ENCODE results near the gene PEX3.

Gene PEX3

GRCh38 chr6:143505111-143505510 lies 54.5 kb downstream of the PEX3 start:
- Histone ChIP-seq H3K4me2 (ENCODE audit: insufficient read depth, low read length, poor library complexity, severe bottlenecking) (no peak overlapping the region), H3K18ac (ENCODE audit: low read length) (no peak overlapping the region), H4K91ac (ENCODE audit: low read depth, low read length, poor library complexity) (no peak overlapping the region), H4K8ac (ENCODE audit: low read depth, low read length) (no peak overlapping the region), H3K23ac (ENCODE audit: low read depth, low read length, poor library complexity) (no peak overlapping the region), H2AK5ac (ENCODE audit: low read depth, low read length) (no peak overlapping the region), H2BK120ac (ENCODE audit: low read depth, low read length) (no peak overlapping the region), H3K79me1 (ENCODE audit: low read depth, low read length) (no peaks in the 10 kb centered on the region), H2AFZ (ENCODE audit: low read length) (no peak overlapping the region), H3K9me3 (replicated peaks in 1 of 2; ENCODE audit: control insufficient read depth in 2 of 2, insufficient read depth in 1 of 2, low read depth in 1 of 2, low read length in 2 of 2) (no peaks in the 10 kb centered on the region), H2BK15ac (ENCODE audit: low read length) (no peak overlapping the region), H3K27me3 (ENCODE audit: control insufficient read depth in 3 of 3, insufficient read depth in 3 of 3, low read depth in 1 of 3, low read length in 3 of 3) (no peaks in the 10 kb centered on the region), H3K36me3 (replicated peaks in 1 of 2; ENCODE audit: control insufficient read depth in 2 of 2, insufficient read depth in 2 of 2, low read length in 2 of 2) (peaks cover 5 to 98% of the 10 kb centered on the region in 2 donors), H3K4me1 (ENCODE audit: control insufficient read depth in 2 of 2, insufficient read depth in 1 of 2, low read depth in 1 of 2, low read length in 2 of 2) (no peaks in the 10 kb centered on the region), H2BK12ac (ENCODE audit: low read length) (no peak overlapping the region), H2BK5ac (ENCODE audit: low read length) (no peak overlapping the region), H3K4me3 (ENCODE audit: low read length in 2 of 2) (no peak overlapping the region), H3K27ac (replicated peaks; ENCODE audit: low read length) (no peak overlapping the region), H3K4ac (ENCODE audit: low read length) (no peak overlapping the region), H3K9ac (ENCODE audit: low read depth, low read length, poor library complexity) (no peak overlapping the region), H3K14ac (ENCODE audit: low read length) (no peak overlapping the region)
- DNase-seq (ENCODE audit: low spot score) = no peak
- WGBS, 2 donors (ENCODE audit: extremely low coverage in 2 of 2, insufficient read length in 2 of 2, insufficient replicate concordance in 1 of 2) = no CpG with 5 or more reads among the region's 5 CpGs

DNA sequence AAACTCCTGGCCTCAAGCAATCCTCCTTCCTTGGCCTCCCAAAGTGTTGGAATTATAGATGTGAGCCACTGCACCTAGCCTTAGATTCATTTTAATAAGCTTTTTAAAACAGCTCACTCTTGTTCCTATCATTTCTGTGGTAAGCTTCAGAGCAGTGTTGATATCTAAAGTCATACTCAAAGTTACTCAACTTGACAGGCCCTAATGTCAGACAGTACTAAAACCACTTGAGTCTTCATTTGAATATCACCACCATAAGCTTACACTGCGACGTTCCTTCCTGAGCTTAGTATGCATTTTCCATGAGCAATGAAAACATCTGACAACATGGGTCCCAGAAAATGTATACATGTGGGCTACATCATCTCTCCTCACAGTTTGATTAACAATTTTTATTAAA lies 54.9 kb downstream of the PEX3 start:
- H2BK12ac ChIP-seq (ENCODE audit: low read length) = no peak overlapping the region
- peaks cover 3 to 94% of the 10 kb centered on the region in 2 donors for H3K36me3 ChIP-seq (replicated peaks in 1 of 2; ENCODE audit: control insufficient read depth in 2 of 2, insufficient read depth in 2 of 2, low read length in 2 of 2)
- H3K4me2 ChIP-seq (ENCODE audit: insufficient read depth, low read length, poor library complexity, severe bottlenecking) = no peak overlapping the region
- no peak overlapping the region for H3K4ac ChIP-seq (ENCODE audit: low read length)
- H2BK5ac ChIP-seq (ENCODE audit: low read length) = no peak overlapping the region
- no peak overlapping the region for H4K91ac ChIP-seq (ENCODE audit: low read depth, low read length, poor library complexity)
- no peaks in the 10 kb centered on the region for H3K79me1 ChIP-seq (ENCODE audit: low read depth, low read length)
- no peak overlapping the region for H2AK5ac ChIP-seq (ENCODE audit: low read depth, low read length)
- H3K27ac ChIP-seq (replicated peaks; ENCODE audit: low read length) = no peak overlapping the region
- no peak overlapping the region for H2BK120ac ChIP-seq (ENCODE audit: low read depth, low read length)
- H3K4me3 ChIP-seq (ENCODE audit: low read length in 2 of 2) = no peak overlapping the region
- WGBS, 2 donors (ENCODE audit: extremely low coverage in 2 of 2, insufficient read length in 2 of 2, insufficient replicate concordance in 1 of 2) = no CpG with 5 or more reads among the region's 2 CpGs
- H3K14ac ChIP-seq (ENCODE audit: low read length) = no peak overlapping the region
- H3K9me3 ChIP-seq (replicated peaks in 1 of 2; ENCODE audit: control insufficient read depth in 2 of 2, insufficient read depth in 1 of 2, low read depth in 1 of 2, low read length in 2 of 2) = no peaks in the 10 kb centered on the region
- no peaks in the 10 kb centered on the region for H3K4me1 ChIP-seq (ENCODE audit: control insufficient read depth in 2 of 2, insufficient read depth in 1 of 2, low read depth in 1 of 2, low read length in 2 of 2)
- H3K27me3 ChIP-seq (ENCODE audit: control insufficient read depth in 3 of 3, insufficient read depth in 3 of 3, low read depth in 1 of 3, low read length in 3 of 3) = no peaks in the 10 kb centered on the region
- H3K9ac ChIP-seq (ENCODE audit: low read depth, low read length, poor library complexity) = no peak overlapping the region
- H2AFZ ChIP-seq (ENCODE audit: low read length) = no peak overlapping the region
- H3K18ac ChIP-seq (ENCODE audit: low read length) = no peak overlapping the region
- DNase-seq (ENCODE audit: low spot score) = no peak
- no peak overlapping the region for H4K8ac ChIP-seq (ENCODE audit: low read depth, low read length)
- no peak overlapping the region for H2BK15ac ChIP-seq (ENCODE audit: low read length)
- no peak overlapping the region for H3K23ac ChIP-seq (ENCODE audit: low read depth, low read length, poor library complexity)

DNA sequence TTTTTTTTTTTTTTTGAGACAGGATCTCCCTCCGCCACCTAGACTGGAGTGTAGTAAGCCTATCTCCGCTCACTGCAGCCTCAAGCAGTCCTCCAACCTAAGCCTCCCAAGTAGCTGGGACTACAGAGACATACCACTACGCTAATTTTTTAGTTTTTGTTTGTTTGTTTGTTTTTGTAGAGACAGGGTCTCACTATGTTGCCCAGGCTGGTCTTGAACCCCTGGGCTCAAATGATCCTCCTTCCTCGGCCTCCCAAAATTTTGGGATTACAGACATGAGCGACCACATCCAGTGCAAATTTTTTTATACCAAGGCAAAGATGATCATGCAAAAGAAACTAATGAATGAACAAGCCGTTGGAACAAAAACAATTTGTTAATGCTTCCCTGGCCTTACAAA lies 55.6 kb downstream of the PEX3 start:
- Histone ChIP-seq H4K91ac (ENCODE audit: low read depth, low read length, poor library complexity) (no peak overlapping the region), H3K18ac (ENCODE audit: low read length) (no peak overlapping the region), H3K14ac (ENCODE audit: low read length) (no peak overlapping the region), H3K79me1 (ENCODE audit: low read depth, low read length) (no peaks in the 10 kb centered on the region), H3K36me3 (replicated peaks in 1 of 2; ENCODE audit: control insufficient read depth in 2 of 2, insufficient read depth in 2 of 2, low read length in 2 of 2) (peaks cover 3 to 88% of the 10 kb centered on the region in 2 donors), H3K4me1 (ENCODE audit: control insufficient read depth in 2 of 2, insufficient read depth in 1 of 2, low read depth in 1 of 2, low read length in 2 of 2) (peaks cover 3% of the 10 kb centered on the region in 2 donors), H3K27ac (replicated peaks; ENCODE audit: low read length) (no peak overlapping the region), H2AK5ac (ENCODE audit: low read depth, low read length) (no peak overlapping the region), H3K23ac (ENCODE audit: low read depth, low read length, poor library complexity) (no peak overlapping the region), H3K4me2 (ENCODE audit: insufficient read depth, low read length, poor library complexity, severe bottlenecking) (no peak overlapping the region), H3K4me3 (ENCODE audit: low read length in 2 of 2) (no peak overlapping the region), H4K8ac (ENCODE audit: low read depth, low read length) (no peak overlapping the region), H2BK120ac (ENCODE audit: low read depth, low read length) (no peak overlapping the region), H3K27me3 (ENCODE audit: control insufficient read depth in 3 of 3, insufficient read depth in 3 of 3, low read depth in 1 of 3, low read length in 3 of 3) (no peaks in the 10 kb centered on the region), H2BK5ac (ENCODE audit: low read length) (no peak overlapping the region), H2AFZ (ENCODE audit: low read length) (no peak overlapping the region), H3K4ac (ENCODE audit: low read length) (no peak overlapping the region), H2BK12ac (ENCODE audit: low read length) (no peak overlapping the region), H3K9me3 (replicated peaks in 1 of 2; ENCODE audit: control insufficient read depth in 2 of 2, insufficient read depth in 1 of 2, low read depth in 1 of 2, low read length in 2 of 2) (no peaks in the 10 kb centered on the region), H3K9ac (ENCODE audit: low read depth, low read length, poor library complexity) (no peak overlapping the region), H2BK15ac (ENCODE audit: low read length) (no peak overlapping the region)
- DNase-seq (ENCODE audit: low spot score) = no peak
- no CpG with 5 or more reads among the region's 6 CpGs for WGBS, 2 donors (ENCODE audit: extremely low coverage in 2 of 2, insufficient read length in 2 of 2, insufficient replicate concordance in 1 of 2)

- no peak for DNase-seq (ENCODE audit: low spot score)
- H2AK5ac ChIP-seq (ENCODE audit: low read depth, low read length) = no peak overlapping the region
- H3K23ac ChIP-seq (ENCODE audit: low read depth, low read length, poor library complexity) = no peak overlapping the region
- H3K9ac ChIP-seq (ENCODE audit: low read depth, low read length, poor library complexity) = no peak overlapping the region
- H3K4me3 ChIP-seq (ENCODE audit: low read length in 2 of 2) = no peak overlapping the region
- H2BK12ac ChIP-seq (ENCODE audit: low read length) = no peak overlapping the region
- H3K27me3 ChIP-seq (ENCODE audit: control insufficient read depth in 3 of 3, insufficient read depth in 3 of 3, low read depth in 1 of 3, low read length in 3 of 3) = no peaks in the 10 kb centered on the region
- H3K4ac ChIP-seq (ENCODE audit: low read length) = no peak overlapping the region
- WGBS, 2 donors (ENCODE audit: extremely low coverage in 2 of 2, insufficient read length in 2 of 2, insufficient replicate concordance in 1 of 2) = no CpG with 5 or more reads among the region's 2 CpGs
- no peak overlapping the region for H2BK5ac ChIP-seq (ENCODE audit: low read length)
- H3K79me1 ChIP-seq (ENCODE audit: low read depth, low read length) = no peaks in the 10 kb centered on the region
- H3K9me3 ChIP-seq (replicated peaks in 1 of 2; ENCODE audit: control insufficient read depth in 2 of 2, insufficient read depth in 1 of 2, low read depth in 1 of 2, low read length in 2 of 2) = no peaks in the 10 kb centered on the region
- no peak overlapping the region for H2BK120ac ChIP-seq (ENCODE audit: low read depth, low read length)
- H3K27ac ChIP-seq (replicated peaks; ENCODE audit: low read length) = no peak overlapping the region
- no peak overlapping the region for H4K8ac ChIP-seq (ENCODE audit: low read depth, low read length)
- no peak overlapping the region for H2AFZ ChIP-seq (ENCODE audit: low read length)
- H3K36me3 ChIP-seq (replicated peaks in 1 of 2; ENCODE audit: control insufficient read depth in 2 of 2, insufficient read depth in 2 of 2, low read length in 2 of 2) = peaks cover 3 to 84% of the 10 kb centered on the region in 2 donors
- no peak overlapping the region for H2BK15ac ChIP-seq (ENCODE audit: low read length)
- H3K4me2 ChIP-seq (ENCODE audit: insufficient read depth, low read length, poor library complexity, severe bottlenecking) = no peak overlapping the region
- no peak overlapping the region for H4K91ac ChIP-seq (ENCODE audit: low read depth, low read length, poor library complexity)
- peaks cover 3% of the 10 kb centered on the region in 2 donors for H3K4me1 ChIP-seq (ENCODE audit: control insufficient read depth in 2 of 2, insufficient read depth in 1 of 2, low read depth in 1 of 2, low read length in 2 of 2)
- no peak overlapping the region for H3K14ac ChIP-seq (ENCODE audit: low read length)
- no peak overlapping the region for H3K18ac ChIP-seq (ENCODE audit: low read length)
Observed at GRCh38 chr6:143506620-143507019, 56.0 kb downstream of the PEX3 start.

All from neuronal stem cell (in vitro differentiated cells).